HepG2 (cell line): Measurements from ENCODE around the gene HNRNPUL2. TPM values are rescaled to one million over a fixed set of nuclear protein-coding genes. Genes with fewer than 3 reads are reported as not detected.

Experiments
- BORCS8-MEF2B ChIP-seq: sonication (generic); formaldehyde crosslinking; IDR thresholded peaks from 2 replicates; pipeline ENCODE4 v1.8.0; 2022; ENCODE audit warnings: mild to moderate bottlenecking, missing genetic modification reagents
- HDAC2 ChIP-seq: sonication (generic); formaldehyde crosslinking; IDR thresholded peaks from 2 replicates; pipeline ENCODE4 v1.4.0; 2020; ENCODE audit warnings: missing genetic modification reagents
- MIER2 ChIP-seq: IDR thresholded peaks from 2 replicates; pipeline ENCODE4 v1.6.1; 2016; ENCODE audit warnings: missing biosample characterization, missing genetic modification reagents
- MXD4 ChIP-seq: IDR thresholded peaks from 2 replicates; pipeline ENCODE4 v1.6.1; 2016; ENCODE audit warnings: mild to moderate bottlenecking, missing biosample characterization, missing genetic modification reagents
- RFXAP ChIP-seq: sonication (generic); formaldehyde crosslinking; IDR thresholded peaks from 2 replicates; pipeline ENCODE4 v1.4.0; 2020; ENCODE audit warnings: missing genetic modification reagents, borderline replicate concordance
- TMF1 ChIP-seq: sonication (generic); formaldehyde crosslinking; IDR thresholded peaks from 2 replicates; pipeline ENCODE4 v1.8.1; 2022; ENCODE audit warnings: low read depth, missing genetic modification reagents
- ZNF260 ChIP-seq: sonication (generic); formaldehyde crosslinking; IDR thresholded peaks from 2 replicates; pipeline ENCODE4 v1.4.0; 2020; ENCODE audit warnings: missing genetic modification reagents, low read depth, mild to moderate bottlenecking, borderline replicate concordance
- polyA plus RNA-seq, 8 experiments: library from polyadenylated mRNA; depleted of rRNA in 3 of 8; stranded (reverse) in 7 of 8; unstranded in 1 of 8; fragments of >200 nt; fragmentation: Illumina TruSeq in 4 of 8; extraction: Trizol in 4 of 8; gene quantifications; 2 replicates each; pipeline versions ENCODE4 v1.2.1 to v1.2.3, GENCODE V29; 2011 to 2016; ENCODE audit warnings: low read depth in 4 of 8, missing spikeins in 1 of 8, mixed read lengths in 1 of 8; ENCODE audit not compliant: insufficient read depth in 1 of 8
- total RNA-seq, 5 experiments: library from RNA; depleted of rRNA; stranded (reverse); fragments of >200 nt; fragmentation: Illumina TruSeq; extraction: Trizol; gene quantifications; 2 replicates each; pipeline ENCODE4 v1.2.3, GENCODE V29; 2016; ENCODE audit warnings: low read depth in 1 of 5
- TF ChIP-seq, protein P1 (sequence below), 2 experiments: sonication (generic) in 1 of 2; formaldehyde crosslinking in 1 of 2; IDR thresholded peaks; 2 replicates each; pipeline versions ENCODE4 v1.6.1 to v1.9.0; 2014 to 2022; ENCODE audit warnings: antibody characterized with exemption in 1 of 2, borderline replicate concordance in 1 of 2, inconsistent platforms in 1 of 2, low read depth in 1 of 2, missing genetic modification reagents in 1 of 2
- TF ChIP-seq, protein P2 (sequence below): sonication (generic); formaldehyde crosslinking; IDR thresholded peaks from 2 replicates; pipeline ENCODE4 v1.4.0; 2020; ENCODE audit warnings: mild to moderate bottlenecking, missing genetic modification reagents
- TF ChIP-seq, protein P3 (sequence below): sonication (generic); formaldehyde crosslinking; IDR thresholded peaks from 2 replicates; pipeline ENCODE4 v1.5.1; 2020; ENCODE audit warnings: mild to moderate bottlenecking, missing genetic modification reagents
- TF ChIP-seq, protein P4 (sequence below): IDR thresholded peaks from 2 replicates; pipeline ENCODE4 v1.6.1; 2018; ENCODE audit warnings: missing genetic modification reagents
- TF ChIP-seq, protein P5 (sequence below): sonication (generic); formaldehyde crosslinking; IDR thresholded peaks from 2 replicates; pipeline ENCODE4 v1.5.1; 2020; ENCODE audit warnings: missing genetic modification reagents, mild to moderate bottlenecking, borderline replicate concordance

The HNRNPUL2 gene
- total and polyA plus RNA-seq, 2 of the 13 experiments (the other 11 are each of a cell fraction or from before 2014, with no cell fraction given), result 8.4 to 9.6 TPM

DNA sequence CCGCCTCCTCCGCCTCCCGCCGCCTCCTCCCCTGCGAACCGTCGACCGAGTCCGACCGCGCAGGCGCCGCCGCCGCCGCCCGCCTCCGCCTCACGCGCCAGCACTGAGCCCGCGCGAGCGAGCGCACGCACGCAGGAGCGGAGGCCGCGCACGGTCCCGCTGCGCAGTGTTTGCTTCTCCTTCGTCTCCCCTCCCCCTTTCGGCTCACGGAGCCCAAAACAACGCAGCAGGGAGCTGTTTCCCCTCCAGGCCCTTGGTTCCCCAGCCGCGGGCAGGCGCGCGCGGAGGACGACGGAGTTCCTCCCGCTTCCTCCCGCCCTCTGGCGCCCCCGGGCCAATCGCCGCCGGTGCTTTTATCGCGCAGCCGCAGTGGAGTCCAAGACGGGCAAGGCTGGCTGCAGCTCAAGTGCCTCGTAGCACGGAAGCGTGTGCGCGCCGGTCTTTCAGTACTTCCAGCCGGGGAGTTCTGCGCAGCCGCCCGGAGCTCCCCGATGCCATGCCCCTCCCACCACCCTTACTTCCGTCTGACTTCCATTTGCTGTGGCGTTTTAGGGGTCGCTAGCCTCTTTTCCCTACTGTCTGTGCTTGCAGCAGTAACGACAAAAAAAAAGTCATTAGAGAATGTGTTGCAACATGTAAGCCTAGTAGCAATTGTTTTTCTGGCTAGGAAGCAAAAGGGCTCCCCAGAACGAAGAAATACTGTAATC, at the start of gene HNRNPUL2 (continued):
- TF ChIP-seq, protein P1, sequence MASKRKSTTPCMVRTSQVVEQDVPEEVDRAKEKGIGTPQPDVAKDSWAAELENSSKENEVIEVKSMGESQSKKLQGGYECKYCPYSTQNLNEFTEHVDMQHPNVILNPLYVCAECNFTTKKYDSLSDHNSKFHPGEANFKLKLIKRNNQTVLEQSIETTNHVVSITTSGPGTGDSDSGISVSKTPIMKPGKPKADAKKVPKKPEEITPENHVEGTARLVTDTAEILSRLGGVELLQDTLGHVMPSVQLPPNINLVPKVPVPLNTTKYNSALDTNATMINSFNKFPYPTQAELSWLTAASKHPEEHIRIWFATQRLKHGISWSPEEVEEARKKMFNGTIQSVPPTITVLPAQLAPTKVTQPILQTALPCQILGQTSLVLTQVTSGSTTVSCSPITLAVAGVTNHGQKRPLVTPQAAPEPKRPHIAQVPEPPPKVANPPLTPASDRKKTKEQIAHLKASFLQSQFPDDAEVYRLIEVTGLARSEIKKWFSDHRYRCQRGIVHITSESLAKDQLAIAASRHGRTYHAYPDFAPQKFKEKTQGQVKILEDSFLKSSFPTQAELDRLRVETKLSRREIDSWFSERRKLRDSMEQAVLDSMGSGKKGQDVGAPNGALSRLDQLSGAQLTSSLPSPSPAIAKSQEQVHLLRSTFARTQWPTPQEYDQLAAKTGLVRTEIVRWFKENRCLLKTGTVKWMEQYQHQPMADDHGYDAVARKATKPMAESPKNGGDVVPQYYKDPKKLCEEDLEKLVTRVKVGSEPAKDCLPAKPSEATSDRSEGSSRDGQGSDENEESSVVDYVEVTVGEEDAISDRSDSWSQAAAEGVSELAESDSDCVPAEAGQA (IDR thresholded peaks at IDR 0.05; ENCODE audit: low read depth), result no peak
- TF ChIP-seq, protein P1 (CRISPR knock-in tag; IDR thresholded peaks at IDR 0.05; ENCODE audit: borderline replicate concordance), result peak; percentile 83; the same call in 1 of the 2 replicates
- TF ChIP-seq TMF1 (CRISPR knock-in tag) (peak; percentile 98), MXD4 (CRISPR knock-in tag) (peak; percentile 94), ZNF260 (CRISPR knock-in tag) (no peak), RFXAP (CRISPR knock-in tag) (peak; percentile 100; the same call in 1 of the 2 replicates), BORCS8-MEF2B (CRISPR knock-in tag) (peak; percentile 91; the same call in 1 of the 2 replicates), HDAC2 (CRISPR knock-in tag) (peak; percentile 50; the same call in 1 of the 2 replicates), MIER2 (CRISPR knock-in tag) (0 out of 2 replicates have a peak, but pooled peaks have one; percentile 47)
- TF ChIP-seq, protein P2, sequence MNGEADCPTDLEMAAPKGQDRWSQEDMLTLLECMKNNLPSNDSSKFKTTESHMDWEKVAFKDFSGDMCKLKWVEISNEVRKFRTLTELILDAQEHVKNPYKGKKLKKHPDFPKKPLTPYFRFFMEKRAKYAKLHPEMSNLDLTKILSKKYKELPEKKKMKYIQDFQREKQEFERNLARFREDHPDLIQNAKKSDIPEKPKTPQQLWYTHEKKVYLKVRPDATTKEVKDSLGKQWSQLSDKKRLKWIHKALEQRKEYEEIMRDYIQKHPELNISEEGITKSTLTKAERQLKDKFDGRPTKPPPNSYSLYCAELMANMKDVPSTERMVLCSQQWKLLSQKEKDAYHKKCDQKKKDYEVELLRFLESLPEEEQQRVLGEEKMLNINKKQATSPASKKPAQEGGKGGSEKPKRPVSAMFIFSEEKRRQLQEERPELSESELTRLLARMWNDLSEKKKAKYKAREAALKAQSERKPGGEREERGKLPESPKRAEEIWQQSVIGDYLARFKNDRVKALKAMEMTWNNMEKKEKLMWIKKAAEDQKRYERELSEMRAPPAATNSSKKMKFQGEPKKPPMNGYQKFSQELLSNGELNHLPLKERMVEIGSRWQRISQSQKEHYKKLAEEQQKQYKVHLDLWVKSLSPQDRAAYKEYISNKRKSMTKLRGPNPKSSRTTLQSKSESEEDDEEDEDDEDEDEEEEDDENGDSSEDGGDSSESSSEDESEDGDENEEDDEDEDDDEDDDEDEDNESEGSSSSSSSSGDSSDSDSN (CRISPR knock-in tag), result peak; percentile 51
- TF ChIP-seq, protein P3, sequence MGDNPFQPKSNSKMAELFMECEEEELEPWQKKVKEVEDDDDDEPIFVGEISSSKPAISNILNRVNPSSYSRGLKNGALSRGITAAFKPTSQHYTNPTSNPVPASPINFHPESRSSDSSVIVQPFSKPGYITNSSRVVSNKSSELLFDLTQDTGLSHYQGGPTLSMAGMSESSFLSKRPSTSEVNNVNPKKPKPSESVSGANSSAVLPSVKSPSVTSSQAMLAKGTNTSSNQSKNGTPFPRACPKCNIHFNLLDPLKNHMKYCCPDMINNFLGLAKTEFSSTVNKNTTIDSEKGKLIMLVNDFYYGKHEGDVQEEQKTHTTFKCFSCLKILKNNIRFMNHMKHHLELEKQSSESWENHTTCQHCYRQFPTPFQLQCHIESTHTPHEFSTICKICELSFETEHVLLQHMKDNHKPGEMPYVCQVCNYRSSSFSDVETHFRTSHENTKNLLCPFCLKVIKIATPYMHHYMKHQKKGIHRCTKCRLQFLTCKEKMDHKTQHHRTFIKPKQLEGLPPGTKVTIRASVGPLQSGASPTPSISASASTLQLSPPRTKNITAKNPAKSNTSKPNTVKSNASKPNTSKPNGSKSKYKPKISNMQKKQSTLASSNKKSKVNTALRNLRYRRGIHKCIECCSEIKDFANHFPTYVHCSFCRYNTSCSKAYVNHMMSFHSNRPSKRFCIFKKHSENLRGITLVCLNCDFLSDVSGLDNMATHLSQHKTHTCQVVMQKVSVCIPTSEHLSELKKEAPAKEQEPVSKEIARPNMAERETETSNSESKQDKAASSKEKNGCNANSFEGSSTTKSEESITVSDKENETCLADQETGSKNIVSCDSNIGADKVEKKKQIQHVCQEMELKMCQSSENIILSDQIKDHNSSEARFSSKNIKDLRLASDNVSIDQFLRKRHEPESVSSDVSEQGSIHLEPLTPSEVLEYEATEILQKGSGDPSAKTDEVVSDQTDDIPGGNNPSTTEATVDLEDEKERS (CRISPR knock-in tag), result 0 out of 2 replicates have a peak, but pooled peaks have one; percentile 22
- TF ChIP-seq, protein P4, sequence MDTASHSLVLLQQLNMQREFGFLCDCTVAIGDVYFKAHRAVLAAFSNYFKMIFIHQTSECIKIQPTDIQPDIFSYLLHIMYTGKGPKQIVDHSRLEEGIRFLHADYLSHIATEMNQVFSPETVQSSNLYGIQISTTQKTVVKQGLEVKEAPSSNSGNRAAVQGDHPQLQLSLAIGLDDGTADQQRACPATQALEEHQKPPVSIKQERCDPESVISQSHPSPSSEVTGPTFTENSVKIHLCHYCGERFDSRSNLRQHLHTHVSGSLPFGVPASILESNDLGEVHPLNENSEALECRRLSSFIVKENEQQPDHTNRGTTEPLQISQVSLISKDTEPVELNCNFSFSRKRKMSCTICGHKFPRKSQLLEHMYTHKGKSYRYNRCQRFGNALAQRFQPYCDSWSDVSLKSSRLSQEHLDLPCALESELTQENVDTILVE (CRISPR knock-in tag), result peak; percentile 98
- TF ChIP-seq, protein P5, sequence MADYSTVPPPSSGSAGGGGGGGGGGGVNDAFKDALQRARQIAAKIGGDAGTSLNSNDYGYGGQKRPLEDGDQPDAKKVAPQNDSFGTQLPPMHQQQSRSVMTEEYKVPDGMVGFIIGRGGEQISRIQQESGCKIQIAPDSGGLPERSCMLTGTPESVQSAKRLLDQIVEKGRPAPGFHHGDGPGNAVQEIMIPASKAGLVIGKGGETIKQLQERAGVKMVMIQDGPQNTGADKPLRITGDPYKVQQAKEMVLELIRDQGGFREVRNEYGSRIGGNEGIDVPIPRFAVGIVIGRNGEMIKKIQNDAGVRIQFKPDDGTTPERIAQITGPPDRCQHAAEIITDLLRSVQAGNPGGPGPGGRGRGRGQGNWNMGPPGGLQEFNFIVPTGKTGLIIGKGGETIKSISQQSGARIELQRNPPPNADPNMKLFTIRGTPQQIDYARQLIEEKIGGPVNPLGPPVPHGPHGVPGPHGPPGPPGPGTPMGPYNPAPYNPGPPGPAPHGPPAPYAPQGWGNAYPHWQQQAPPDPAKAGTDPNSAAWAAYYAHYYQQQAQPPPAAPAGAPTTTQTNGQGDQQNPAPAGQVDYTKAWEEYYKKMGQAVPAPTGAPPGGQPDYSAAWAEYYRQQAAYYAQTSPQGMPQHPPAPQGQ (CRISPR knock-in tag), result no peak; the same call in 1 of the 2 replicates
